Peyer's patch (tissue), 4 donors: ENCODE measurements around the gene ELMO1.

Experiments
- POLR2A ChIP-seq, 2 donors: fragments of 450-650 bp; IDR thresholded peaks; one replicate each; pipeline ENCODE4 v1.5.1; 2017; ENCODE audit warnings: antibody characterized with exemption in 2 of 2, mild to moderate bottlenecking in 2 of 2, moderate library complexity in 2 of 2
- TF ChIP-seq, protein P1 (sequence below), 6 experiments: fragments of 450-650 bp in 4 of 6; fragments of 200-600 bp in 2 of 6; sonication (generic) in 1 of 6; IDR thresholded peaks; one replicate each; pipeline ENCODE4 v1.5.1; 2017 to 2019; ENCODE audit warnings: antibody characterized with exemption in 6 of 6, mild to moderate bottlenecking in 3 of 6, moderate library complexity in 1 of 6

DNA sequence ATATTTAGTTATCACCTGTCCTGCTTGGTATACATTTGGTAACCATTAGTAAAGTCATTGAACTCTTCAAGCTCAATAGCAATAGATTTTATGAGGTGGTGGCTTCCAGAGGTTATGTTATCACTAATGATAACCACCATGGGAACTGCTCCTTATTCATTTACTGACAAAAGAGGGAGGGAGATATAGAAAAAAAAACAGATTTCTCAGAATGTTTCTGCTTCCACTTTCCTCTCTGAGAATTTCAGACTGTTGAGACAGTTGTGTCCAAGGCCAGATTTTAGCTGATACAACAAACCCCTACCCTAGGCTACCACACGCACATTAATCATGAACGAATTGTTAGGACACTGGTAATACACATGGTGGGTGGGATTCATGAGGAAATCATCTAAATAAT, 570.4 kb downstream of the ELMO1 start:
- TF ChIP-seq, protein P1, sequence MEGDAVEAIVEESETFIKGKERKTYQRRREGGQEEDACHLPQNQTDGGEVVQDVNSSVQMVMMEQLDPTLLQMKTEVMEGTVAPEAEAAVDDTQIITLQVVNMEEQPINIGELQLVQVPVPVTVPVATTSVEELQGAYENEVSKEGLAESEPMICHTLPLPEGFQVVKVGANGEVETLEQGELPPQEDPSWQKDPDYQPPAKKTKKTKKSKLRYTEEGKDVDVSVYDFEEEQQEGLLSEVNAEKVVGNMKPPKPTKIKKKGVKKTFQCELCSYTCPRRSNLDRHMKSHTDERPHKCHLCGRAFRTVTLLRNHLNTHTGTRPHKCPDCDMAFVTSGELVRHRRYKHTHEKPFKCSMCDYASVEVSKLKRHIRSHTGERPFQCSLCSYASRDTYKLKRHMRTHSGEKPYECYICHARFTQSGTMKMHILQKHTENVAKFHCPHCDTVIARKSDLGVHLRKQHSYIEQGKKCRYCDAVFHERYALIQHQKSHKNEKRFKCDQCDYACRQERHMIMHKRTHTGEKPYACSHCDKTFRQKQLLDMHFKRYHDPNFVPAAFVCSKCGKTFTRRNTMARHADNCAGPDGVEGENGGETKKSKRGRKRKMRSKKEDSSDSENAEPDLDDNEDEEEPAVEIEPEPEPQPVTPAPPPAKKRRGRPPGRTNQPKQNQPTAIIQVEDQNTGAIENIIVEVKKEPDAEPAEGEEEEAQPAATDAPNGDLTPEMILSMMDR (IDR thresholded peaks at IDR 0.05) = no peak
- TF ChIP-seq POLR2A (IDR thresholded peaks at IDR 0.05) = no peak
